Liver (tissue), 9 donors: ENCODE results near the gene INSYN2B. TPM values are rescaled to one million over a fixed set of nuclear protein-coding genes. Genes with fewer than 3 reads are reported as not detected.

Experiments used
- DNase-seq: peaks from one replicate; pipeline ENCODE4 v3.0.0-alpha.2; 2017; ENCODE audit warnings: low spot score
- H3K27ac ChIP-seq, 2 donors: one replicate each; pipeline ENCODE4 v1.7.0; 2013; ENCODE audit warnings: inconsistent platforms in 2 of 2, low read length in 2 of 2, control low read depth in 1 of 2, low read depth in 1 of 2, mild to moderate bottlenecking in 1 of 2
- H3K27me3 ChIP-seq, 4 donors: one replicate each; pipeline versions ENCODE4 v1.6.1 to v1.7.0; 2013; ENCODE audit warnings: low read length in 3 of 4, inconsistent platforms in 1 of 4, mild to moderate bottlenecking in 1 of 4, moderate library complexity in 1 of 4; ENCODE audit not compliant: control insufficient read depth in 4 of 4, insufficient read depth in 4 of 4
- H3K36me3 ChIP-seq, 4 donors: one replicate each; pipeline versions ENCODE4 v1.6.1 to v1.7.0; 2013; ENCODE audit warnings: low read length in 3 of 4, mild to moderate bottlenecking in 3 of 4, low read depth in 1 of 4, moderate library complexity in 1 of 4; ENCODE audit not compliant: control insufficient read depth in 4 of 4, insufficient read depth in 3 of 4
- H3K4me1 ChIP-seq, 4 donors: one replicate each; pipeline versions ENCODE4 v1.6.1 to v1.7.0; 2013; ENCODE audit warnings: low read length in 3 of 4, mild to moderate bottlenecking in 3 of 4, moderate library complexity in 1 of 4; ENCODE audit not compliant: control insufficient read depth in 4 of 4, insufficient read depth in 4 of 4
- H3K4me3 ChIP-seq, 3 donors: one replicate each; pipeline versions ENCODE4 v1.6.1 to v1.7.0; 2013; ENCODE audit warnings: low read length in 3 of 3, control low read depth in 1 of 3, low read depth in 1 of 3, mild to moderate bottlenecking in 1 of 3
- H3K9ac ChIP-seq, 2 donors: one replicate each; pipeline ENCODE4 v1.7.0; 2013; ENCODE audit warnings: low read length in 2 of 2, mild to moderate bottlenecking in 2 of 2, moderate library complexity in 2 of 2, control low read depth in 1 of 2, low read depth in 1 of 2
- H3K9me3 ChIP-seq, 4 donors: one replicate each; pipeline versions ENCODE4 v1.6.1 to v1.7.0; 2013; ENCODE audit warnings: low read length in 3 of 4; ENCODE audit not compliant: control insufficient read depth in 4 of 4
- FOXA1 ChIP-seq: IDR thresholded peaks from 2 replicates; pipeline ENCODE4 v1.6.1; 2016; ENCODE audit warnings: antibody characterized with exemption
- FOXA2 ChIP-seq: IDR thresholded peaks from 2 replicates; pipeline ENCODE4 v1.6.1; 2016; ENCODE audit warnings: antibody characterized with exemption
- GABPA ChIP-seq, 2 donors: IDR thresholded peaks in 1 of 2; conservative IDR thresholded peaks in 1 of 2; 2 replicates each; pipeline ENCODE4 v1.6.1; 2016; ENCODE audit warnings: antibody characterized with exemption in 2 of 2, mild to moderate bottlenecking in 1 of 2, moderate library complexity in 1 of 2
- JUND ChIP-seq, 2 donors: IDR thresholded peaks; 2 replicates each; pipeline ENCODE4 v1.6.1; 2016; ENCODE audit warnings: antibody characterized with exemption in 2 of 2
- MAX ChIP-seq: IDR thresholded peaks from 2 replicates; pipeline ENCODE4 v1.6.1; 2016; ENCODE audit warnings: antibody characterized with exemption
- RAD21 ChIP-seq, 2 donors: IDR thresholded peaks; 2 replicates each; pipeline ENCODE4 v1.6.1; 2016; ENCODE audit warnings: antibody characterized with exemption in 2 of 2, mild to moderate bottlenecking in 2 of 2
- REST ChIP-seq: IDR thresholded peaks from 2 replicates; pipeline ENCODE4 v1.6.1; 2016; ENCODE audit warnings: antibody characterized with exemption, mild to moderate bottlenecking
- SP1 ChIP-seq: IDR thresholded peaks from 2 replicates; pipeline ENCODE4 v1.6.1; 2018; ENCODE audit warnings: antibody characterized with exemption, mild to moderate bottlenecking
- YY1 ChIP-seq: IDR thresholded peaks from 2 replicates; pipeline ENCODE4 v1.6.1; 2016; ENCODE audit warnings: antibody characterized with exemption, mild to moderate bottlenecking
- WGBS: extraction: QIAGEN DNeasy Blood & Tissue Kit; methylation state at CpG from one replicate; pipeline ENCODE4 v1.1.7; 2013; 5-methylcytosine and 5-hydroxymethylcytosine counted together
- polyA plus RNA-seq, 2 donors: library from polyadenylated mRNA; stranded (reverse) in 1 of 2; unstranded in 1 of 2; fragments of 200-250 nt in 1 of 2; fragments of >200 nt in 1 of 2; fragmentation: Nextera tagmentation in 1 of 2; extraction: Ambion mirVana in 1 of 2; gene quantifications; one replicate each; pipeline versions ENCODE4 v1.2.1 to v1.2.3, GENCODE V29; 2013 to 2015
- total RNA-seq, 2 donors: library from RNA; depleted of rRNA; stranded (reverse); fragments of >200 nt; gene quantifications; one replicate each; pipeline ENCODE4 v1.2.3, GENCODE V29; 2014
- TF ChIP-seq, protein P1 (sequence below): IDR thresholded peaks from 2 replicates; pipeline ENCODE4 v1.6.1; 2016; ENCODE audit warnings: antibody characterized with exemption
- donor health status: healthy.
- donor health status: healthy.
- donor health status: healthy.
- donor health status: healthy.
- donor health status: healthy.

The INSYN2B gene
- total and polyA plus RNA-seq, 4 donors = 0.08 to 0.33 (median 0.13) TPM; not detected in 1

- Histone ChIP-seq H3K27me3 (peaks cover 0 to 5% (median 0%) of the 10 kb centered on the region in 4 donors), H3K36me3 (peaks cover 0 to 2% (median 0%) of the 10 kb centered on the region in 4 donors), H3K9ac (no peak overlapping the region), H3K4me3 (no peak overlapping the region), H3K4me1 (no peaks in the 10 kb centered on the region), H3K27ac (no peak overlapping the region), H3K9me3 (no peaks in the 10 kb centered on the region)
- TF ChIP-seq, protein P1, sequence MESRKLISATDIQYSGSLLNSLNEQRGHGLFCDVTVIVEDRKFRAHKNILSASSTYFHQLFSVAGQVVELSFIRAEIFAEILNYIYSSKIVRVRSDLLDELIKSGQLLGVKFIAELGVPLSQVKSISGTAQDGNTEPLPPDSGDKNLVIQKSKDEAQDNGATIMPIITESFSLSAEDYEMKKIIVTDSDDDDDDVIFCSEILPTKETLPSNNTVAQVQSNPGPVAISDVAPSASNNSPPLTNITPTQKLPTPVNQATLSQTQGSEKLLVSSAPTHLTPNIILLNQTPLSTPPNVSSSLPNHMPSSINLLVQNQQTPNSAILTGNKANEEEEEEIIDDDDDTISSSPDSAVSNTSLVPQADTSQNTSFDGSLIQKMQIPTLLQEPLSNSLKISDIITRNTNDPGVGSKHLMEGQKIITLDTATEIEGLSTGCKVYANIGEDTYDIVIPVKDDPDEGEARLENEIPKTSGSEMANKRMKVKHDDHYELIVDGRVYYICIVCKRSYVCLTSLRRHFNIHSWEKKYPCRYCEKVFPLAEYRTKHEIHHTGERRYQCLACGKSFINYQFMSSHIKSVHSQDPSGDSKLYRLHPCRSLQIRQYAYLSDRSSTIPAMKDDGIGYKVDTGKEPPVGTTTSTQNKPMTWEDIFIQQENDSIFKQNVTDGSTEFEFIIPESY = no peak
- no peak for TF ChIP-seq FOXA1
- no peak for TF ChIP-seq YY1
- no peak for TF ChIP-seq GABPA (IDR thresholded peaks at IDR 0.05 in 1 of 2, conservative IDR thresholded peaks at IDR 0.05 in 1 of 2)
- 80% methylated on average over 1 of the region's 1 CpG for WGBS
- DNase-seq = no peak
Observed at GRCh38 chr5:169988947-169989346, 8.7 kb upstream of the INSYN2B start.

DNA sequence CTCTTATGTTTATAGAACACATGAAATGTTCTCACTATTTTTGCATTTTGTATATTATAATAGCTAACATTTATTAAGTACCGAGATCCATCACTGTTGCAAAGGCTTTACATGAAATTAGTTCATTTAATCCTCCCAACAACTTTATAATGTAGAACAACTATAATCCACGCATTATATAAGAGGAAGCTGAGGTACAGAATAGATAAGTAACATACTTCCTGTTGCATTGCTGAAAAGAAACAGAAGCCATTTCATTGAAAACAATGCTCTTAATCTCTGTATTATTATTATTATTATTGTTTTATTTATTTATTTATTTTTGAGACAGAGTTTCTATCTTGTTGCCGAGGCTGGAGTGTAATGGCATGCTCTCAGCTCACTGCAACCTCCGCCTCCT is 7.9 kb upstream of the INSYN2B start:
- 73% methylated on average over 4 of the region's 4 CpGs for WGBS
- Histone ChIP-seq H3K4me3 (no peak overlapping the region), H3K36me3 (peaks cover 0 to 2% (median under 1%) of the 10 kb centered on the region in 4 donors), H3K9ac (no peak overlapping the region), H3K9me3 (no peaks in the 10 kb centered on the region), H3K27ac (no peak overlapping the region), H3K4me1 (no peaks in the 10 kb centered on the region), H3K27me3 (peaks cover 0 to 5% (median 0%) of the 10 kb centered on the region in 4 donors)
- DNase-seq = no peak
- TF ChIP-seq FOXA2 = no peak
- no peak for TF ChIP-seq JUND (IDR thresholded peaks at IDR 0.05)
- TF ChIP-seq MAX = no peak
- TF ChIP-seq YY1 = no peak
- TF ChIP-seq RAD21 (IDR thresholded peaks at IDR 0.05) = no peak

- Histone ChIP-seq H3K36me3 (peaks cover 0 to 2% (median 0%) of the 10 kb centered on the region in 4 donors), H3K27me3 (peaks cover 0 to 4% (median 1%) of the 10 kb centered on the region in 4 donors), H3K4me1 (peaks cover 0 to 5% (median 0%) of the 10 kb centered on the region in 4 donors), H3K4me3 (no peak overlapping the region), H3K27ac (no peak overlapping the region), H3K9me3 (no peaks in the 10 kb centered on the region), H3K9ac (peak overlapping the region in 1 of 2 donors; percentile 27)
- no peak for DNase-seq
- TF ChIP-seq SP1 (no peak), REST (no peak), FOXA1 (no peak)
- TF ChIP-seq, protein P1 = no peak
- WGBS = 21% methylated on average over 3 of the region's 3 CpGs
Observed at GRCh38 chr5:169979871-169980270, 424 bp downstream of the INSYN2B start.
